GM19240 (cell line): ENCODE results near the gene TRAF3IP3.

Experiments used
- DNase-seq: peaks from one replicate; pipeline ENCODE4 v3.0.0; 2011; ENCODE audit warnings: low spot score; ENCODE audit not compliant: insufficient read length

The TRAF3IP3 gene

DNA sequence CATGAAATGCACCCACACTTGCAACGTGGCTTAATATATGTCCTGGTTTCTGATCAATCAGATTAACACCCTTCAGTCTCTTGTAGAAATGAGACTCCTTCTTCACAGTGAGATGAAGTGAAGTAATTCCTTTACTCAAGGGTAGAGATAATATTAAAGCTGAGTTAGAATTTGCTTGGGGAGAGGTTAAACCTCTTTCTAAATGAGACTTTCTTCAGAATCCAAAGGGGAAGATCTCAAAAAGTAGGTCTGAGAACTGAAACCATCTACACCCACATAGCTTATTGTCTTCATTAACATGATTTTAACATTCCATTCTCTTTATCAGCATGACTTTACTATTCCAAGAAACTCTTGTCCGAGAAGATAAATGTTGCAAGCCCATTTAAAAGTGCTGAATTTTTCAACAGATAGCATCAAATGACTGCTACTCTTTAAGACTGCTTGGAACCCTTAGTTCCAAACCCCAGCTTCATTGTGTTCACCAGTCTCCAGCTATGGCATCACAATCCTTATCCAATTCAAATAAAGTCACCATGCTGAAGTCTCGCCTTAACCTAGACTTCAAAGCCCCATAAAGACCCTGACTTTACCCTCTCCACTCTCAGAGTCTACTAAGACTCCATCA lies 19.2 kb upstream of the TRAF3IP3 start:
- no peak for DNase-seq

DNA sequence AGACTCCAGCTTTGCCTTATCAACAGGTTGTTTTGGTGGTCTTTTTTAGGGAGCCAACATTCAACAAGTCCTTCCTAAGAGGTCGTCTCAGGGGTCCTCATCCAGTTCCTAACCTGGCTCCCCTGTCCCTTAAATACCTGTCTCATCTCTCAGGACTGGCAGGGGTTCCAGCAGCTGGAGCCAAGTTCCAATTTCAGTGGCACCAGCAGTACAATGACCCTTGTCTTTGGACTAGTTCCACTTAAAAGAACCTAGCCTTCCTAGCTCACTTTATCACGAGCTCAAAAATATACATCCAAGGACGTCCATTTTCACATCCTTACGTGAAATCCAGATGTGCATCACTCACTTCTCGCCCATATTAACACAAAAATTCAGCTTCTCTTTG lies 18.7 kb upstream of the TRAF3IP3 start:
- DNase-seq = no peak

DNA sequence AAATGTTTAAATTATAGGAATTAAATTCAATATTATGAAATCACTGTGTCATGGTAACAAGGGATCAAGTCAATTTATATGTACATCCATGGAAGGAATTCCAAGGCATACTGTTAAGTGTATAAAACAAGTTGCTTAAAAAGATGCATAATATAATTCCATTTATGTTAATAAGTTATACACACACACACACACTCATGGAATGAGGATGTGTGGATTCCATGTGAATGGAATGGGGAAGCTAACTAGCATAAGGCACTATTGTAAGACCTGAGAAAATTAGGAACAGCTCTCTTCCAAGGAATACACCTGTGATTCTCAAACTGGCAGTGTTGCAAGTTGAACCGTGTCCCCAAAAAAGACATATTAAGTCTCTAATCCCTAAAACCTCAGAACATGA lies 17.6 kb upstream of the TRAF3IP3 start:
- DNase-seq = no peak

DNA sequence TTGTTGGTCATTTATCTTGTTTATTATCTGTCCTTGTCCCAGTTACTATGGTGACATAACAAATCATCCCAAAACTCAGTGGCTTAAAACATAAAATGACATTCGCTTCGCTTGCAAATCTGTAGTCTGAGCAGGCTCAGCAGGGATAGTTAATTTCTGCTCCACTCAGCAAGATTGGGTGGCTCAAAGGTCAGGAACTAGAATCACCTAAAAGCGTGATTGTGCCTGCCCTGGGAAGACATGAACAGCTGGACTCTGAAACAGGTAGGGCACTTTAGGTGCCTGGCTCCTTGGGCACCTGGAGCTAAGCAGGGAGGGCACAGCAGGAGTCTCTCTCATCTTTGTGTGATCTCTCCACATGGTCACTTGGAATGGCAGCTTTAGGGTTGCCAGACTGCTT lies 14.7 kb upstream of the TRAF3IP3 start:
- no peak for DNase-seq

DNA sequence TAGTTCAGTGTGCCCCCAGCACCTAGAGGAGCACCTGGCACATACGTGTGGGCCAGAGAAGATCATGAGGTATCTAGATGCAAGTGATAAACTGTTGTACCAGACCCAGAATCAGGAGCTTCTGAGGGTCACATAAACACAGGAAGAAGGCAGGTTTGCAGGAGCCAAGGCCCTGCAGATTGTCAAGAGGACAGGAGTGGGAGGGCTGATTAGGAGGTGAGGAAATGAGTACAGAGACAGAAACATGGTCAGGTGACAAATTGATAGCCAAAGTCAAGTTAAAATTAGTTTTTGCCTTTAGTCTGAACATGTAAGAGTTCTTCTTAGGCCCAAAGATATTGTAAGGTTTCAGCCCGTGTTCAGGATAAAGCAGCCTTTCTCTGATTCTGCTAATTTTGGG lies 14.0 kb upstream of the TRAF3IP3 start:
- DNase-seq = no peak

DNA sequence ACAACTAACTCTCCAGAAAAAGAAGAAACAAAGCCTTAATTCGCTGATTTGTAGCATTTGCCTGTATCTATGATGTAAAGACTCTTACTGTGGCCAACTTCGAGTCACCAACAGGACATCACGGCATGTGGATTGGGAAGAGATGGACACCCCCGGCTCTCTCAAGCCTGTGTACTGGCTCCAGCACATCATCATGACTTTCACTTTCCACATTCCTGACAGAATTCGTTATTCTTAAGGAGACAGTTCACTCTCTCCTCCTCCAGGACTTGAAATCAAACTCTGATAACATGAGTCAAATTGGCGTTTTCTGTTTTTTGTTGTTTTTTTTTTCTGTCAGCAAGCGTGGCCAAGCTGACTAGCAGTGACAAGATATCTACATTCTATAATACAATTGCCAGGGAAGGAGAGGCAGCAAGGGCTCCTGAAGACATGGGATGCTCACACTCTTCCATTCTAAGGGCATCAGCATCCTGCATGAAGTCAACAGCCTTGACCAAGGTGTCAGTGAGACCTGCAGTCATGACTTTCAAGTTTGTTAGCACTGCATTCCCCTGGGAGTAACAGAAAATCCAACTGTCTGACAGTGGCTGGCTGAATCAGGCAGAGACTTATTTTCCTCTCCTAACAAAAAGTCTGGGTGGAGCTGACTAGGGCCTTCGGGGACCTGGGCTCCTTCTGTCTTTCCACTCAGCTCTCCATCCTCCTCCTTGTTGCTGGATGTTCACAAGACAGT lies 13.3 kb upstream of the TRAF3IP3 start:
- no peak for DNase-seq

DNA sequence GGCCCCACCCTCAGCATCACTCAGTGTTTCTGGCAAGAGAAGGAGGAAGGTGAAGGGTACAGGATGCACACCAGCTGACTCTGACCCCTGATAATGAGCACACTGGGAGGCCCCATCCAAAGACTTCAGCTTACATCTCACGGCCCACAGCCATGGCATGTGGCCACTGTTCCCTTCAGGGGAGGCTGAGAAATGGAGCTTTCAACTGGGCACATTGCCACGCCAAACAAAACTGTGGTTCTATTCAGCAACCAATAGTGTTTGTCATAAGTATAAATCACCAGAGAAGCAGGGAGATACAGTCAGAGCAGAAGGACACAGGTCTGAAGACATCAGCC lies 12.7 kb upstream of the TRAF3IP3 start:
- DNase-seq = no peak

DNA sequence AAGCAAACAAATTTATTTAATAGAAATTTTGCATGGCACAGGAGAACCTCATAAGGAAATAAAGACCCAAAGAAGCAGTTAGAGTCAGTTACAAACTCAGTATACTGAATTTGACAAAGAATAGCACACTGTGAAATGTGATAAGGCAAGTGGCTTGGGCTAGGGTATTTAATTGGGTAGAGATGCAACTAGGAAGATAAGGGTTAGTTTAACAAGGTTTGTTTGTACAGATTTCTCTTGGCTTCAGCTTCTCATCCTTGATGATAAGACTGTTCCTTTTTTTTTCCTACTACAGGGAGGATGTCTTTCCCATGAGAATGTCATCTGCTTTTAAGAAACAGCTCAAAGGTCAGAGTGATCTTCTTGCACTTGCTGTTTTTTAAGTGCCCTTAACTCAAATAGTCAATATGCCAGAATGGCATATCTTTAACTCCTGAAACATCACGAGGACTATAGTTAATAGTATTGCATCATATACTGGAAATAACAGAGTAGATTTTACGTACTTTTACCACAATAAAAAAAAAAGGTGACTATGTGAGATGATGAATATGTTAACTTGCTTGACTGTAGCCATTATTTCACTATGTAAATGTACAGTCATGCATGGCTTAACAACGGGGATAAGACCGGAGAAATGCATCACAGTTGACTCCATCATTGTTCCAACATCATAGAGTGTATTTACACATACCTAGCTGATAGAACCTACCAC lies 9.2 kb upstream of the TRAF3IP3 start:
- no peak for DNase-seq

DNA sequence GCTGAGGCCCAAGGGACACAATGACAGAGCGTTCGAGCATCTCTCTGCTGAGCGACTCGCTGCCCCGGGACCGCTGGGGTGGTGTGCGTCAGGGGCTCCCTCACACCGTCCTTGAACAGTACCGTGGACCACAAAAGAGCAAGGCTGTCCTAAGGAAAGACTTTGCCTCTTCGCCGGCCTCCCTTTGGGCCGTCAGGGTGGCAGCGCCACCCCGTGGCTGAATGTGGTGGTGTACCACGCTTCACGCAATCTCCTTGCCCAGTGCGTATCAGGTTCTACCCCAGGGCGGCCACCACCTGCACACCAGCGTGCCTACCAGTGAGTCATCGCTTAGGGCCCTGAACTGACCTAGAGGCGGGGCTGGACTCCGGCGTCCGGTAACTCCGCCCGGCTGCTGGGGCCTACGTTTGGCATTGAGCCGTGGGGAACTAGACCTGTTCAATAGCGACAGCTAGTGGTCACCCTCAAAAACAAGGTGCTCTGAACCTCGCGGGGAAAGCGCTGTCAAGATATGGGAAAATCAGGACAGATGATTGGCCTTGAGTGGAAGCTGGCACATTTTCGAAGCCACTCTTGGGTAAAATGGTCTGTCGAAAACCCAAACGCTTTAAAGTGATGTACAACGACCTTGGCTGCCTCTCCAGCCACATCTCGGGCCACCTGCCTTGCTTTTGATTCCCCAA lies 8.1 kb upstream of the TRAF3IP3 start:
- DNase-seq = peak; percentile 63

DNA sequence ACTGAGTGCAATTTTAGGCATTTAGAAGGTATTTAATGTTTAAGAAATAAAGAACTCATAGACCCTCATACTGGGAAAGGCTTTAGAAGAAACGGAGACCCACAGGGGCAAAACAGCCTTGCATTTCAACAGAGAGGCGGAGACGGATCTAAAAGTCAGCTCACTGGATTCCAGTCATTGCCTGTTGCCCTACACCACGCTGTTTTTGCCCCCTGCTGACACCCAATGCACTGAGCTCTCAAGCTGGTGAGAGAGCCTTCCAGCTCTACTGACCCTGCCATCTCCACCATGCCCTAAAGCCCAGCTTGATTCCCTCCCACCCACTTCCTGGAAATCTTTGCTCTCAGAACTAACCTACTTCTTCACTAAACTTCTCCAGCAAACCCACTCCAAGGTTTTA lies 7.2 kb upstream of the TRAF3IP3 start:
- no peak for DNase-seq

DNA sequence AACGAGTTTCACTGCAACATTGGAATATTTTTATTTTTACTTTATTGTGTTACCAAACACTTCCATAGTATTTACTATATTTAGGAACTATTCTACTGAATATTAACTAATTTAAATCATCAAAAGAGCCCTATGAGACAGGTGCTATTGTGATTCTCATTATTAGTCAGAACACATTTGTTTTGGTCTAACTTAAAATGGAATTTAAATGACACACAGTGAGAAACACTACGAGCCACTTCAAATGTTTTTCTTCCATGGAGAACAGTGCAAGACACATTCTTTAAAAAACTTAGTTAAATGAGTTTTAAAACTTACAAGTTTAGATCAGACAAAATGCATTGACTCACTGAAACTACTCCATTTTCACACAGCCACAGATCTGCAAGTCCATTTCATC lies 6.6 kb upstream of the TRAF3IP3 start:
- DNase-seq = no peak

DNA sequence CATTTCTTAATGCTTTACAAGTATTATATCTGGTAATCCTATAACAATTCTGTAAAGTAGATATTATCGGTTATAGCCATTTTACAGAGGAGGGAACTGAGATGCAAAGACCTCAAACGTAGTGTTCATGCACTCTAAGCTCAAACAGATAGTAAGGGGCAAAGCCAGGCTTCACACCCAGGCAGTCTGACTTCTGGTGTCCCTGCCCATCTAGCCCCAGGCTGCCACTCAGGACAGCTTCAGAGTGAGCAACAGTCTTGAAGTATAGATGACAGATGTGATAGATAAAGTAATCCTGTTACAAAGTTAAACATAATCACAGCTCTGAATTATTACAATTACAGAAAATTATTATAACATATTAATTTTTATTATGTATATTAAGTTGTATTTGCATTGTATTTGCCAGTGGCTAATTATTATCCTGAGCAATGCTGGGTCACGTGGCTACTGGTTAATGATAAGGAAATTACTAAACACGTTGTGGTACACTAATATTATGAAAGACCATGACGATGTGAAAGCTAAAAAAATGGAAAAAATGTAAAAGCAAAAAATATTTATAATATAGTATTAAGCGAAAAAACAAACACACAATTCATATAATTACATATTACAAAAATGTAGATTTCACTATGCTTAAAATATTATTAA lies 6.1 kb upstream of the TRAF3IP3 start:
- DNase-seq = no peak

DNA sequence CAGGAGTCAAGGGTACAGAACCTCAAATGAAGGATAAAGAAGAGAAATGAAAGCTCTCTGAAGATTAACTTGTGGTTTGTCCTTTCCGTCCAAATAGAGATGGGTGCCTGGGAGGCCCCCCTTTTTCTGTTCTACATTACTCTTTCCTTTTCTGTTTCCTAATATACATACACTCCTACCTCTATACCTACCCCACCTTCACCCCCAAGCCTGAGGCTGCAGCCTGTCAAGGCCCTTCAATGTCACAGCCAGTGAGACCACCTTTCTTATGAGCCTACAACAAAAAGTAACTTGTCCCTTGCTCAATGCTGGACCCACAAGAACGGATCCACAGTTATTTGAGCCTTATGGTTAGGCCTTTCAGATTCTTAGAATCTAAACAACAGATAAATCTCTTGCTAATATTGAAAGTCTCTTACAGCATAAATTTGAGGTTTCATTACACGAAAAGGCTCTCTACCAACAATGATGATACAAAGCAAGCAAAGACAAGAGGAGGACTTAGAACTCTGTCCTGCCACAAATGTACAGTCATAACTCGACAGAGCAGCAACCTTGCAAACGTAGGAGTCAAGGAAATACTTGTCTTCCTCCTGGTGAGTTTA lies 4.1 kb upstream of the TRAF3IP3 start:
- peak; percentile 20 for DNase-seq

DNA sequence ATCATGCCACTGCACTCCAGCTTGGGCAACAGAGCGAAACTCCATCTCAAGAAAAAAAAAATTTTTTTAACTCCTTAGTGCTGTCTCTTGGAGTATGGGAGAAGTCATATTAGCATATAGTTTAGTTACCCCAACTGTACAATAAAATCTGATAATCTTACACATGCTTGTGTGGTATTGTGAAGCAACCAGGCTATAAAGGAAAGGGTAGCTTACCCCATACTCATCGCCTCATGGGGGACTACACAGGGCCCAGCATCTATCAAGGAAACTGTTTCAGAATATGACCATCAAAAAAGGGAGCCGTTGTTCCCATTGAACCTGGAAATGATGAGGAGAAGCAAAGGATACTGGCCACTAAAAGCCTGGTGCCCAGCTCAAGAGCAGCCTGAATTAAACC lies 3.0 kb upstream of the TRAF3IP3 start:
- no peak for DNase-seq

DNA sequence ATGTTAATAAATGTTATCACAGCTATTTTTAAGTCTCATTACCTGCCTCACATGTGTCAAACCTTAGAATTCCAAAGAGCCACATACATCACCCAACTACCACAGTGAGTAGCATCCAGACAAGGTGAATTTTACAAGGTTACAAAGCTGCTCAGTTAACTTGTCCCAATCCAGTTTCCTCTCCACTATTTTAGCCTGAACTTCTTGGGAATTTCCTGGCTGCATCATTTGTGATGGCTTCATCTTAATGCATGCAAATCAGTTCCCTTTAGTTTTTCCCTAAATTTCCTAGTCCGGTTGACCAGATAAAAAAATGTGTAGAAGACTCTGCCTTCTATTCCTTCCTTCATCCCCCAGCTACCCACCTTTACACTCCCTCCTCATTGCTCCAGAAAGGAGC lies 597 bp upstream of the TRAF3IP3 start:
- no peak for DNase-seq

DNA sequence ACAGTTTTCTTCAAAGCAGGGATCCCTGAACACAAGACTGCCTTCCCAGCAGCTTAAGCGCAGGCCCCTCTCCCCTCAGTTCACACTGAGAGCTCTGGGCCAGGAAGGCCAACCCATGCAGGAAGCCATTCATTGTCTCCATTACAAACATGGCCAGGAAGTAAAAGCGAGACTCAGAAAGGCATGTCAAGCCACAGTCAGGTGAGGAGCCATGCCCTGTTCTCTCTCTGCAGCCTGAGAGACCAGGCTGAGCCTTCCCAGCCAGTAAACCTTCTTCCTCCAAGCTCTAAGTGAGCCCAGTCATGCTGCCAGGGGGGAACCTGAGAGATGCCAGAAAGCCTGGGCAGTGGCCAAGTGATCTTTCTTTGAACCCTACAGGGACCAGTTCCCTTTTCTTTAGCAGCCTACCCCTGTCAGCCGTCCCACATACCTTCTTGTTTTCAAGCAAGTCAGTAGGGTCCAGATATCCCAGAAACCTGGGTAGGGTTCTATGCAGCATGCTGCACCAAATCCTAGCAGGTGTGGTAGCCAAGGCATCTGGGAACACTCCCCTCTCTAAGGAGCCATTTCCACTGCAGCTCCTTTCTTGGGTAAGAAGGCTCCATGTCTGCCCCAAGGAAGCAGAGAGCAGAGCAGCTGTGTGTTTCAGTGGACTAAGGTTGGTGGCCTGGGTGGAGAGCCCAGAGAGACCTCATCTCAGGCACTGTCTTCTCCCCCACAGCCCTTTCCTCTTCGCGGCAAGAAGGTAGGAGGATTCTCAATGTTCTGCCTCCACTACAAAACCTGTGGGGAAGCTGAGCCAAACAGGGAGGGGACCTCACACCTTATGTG lies 977 bp downstream of the TRAF3IP3 start:
- DNase-seq = peak; percentile 41

DNA sequence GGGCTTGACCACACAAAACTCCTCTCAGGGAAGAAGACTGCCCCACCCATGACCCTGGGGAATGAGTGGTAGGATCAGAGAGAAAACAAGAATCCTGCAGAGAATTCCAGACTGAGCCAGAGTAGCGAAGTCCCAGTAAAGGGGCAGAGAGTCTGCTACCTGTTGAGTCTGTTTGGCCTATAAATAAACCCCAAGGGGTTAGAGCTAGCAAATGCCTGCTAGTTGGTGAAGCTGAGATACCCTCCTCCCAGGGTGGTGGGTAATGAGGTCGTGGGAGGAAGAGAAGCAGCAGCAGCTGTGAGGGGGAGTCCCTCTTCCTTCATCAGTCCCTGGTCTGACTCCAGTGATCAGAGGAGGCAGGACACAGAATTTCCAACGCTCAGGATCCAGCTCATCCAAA lies 2.5 kb downstream of the TRAF3IP3 start:
- DNase-seq = no peak

DNA sequence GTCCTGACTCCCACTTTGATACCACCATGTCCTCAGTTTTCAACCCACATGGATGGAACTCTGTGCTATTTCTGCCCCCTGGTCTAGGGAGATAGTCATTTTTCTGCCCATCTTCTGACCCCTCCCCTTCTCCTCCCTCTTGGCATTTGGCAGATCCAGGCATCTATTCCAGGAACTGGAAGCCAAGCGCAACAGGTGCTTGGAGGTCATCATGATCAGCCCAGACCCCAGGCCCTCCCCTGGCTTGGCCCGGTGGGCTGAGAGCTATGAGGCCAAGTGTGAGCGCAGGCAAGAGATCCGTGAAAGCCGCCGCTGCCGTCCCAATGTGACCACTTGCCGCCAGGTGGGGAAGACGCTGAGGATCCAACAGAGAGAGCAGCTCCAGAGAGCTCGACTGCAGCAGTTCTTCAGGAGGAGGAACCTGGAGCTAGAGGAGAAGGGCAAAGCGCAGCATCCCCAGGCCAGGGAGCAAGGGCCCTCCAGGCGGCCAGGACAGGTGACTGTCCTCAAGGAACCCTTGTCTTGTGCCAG lies 4.0 kb downstream of the TRAF3IP3 start:
- DNase-seq = no peak

DNA sequence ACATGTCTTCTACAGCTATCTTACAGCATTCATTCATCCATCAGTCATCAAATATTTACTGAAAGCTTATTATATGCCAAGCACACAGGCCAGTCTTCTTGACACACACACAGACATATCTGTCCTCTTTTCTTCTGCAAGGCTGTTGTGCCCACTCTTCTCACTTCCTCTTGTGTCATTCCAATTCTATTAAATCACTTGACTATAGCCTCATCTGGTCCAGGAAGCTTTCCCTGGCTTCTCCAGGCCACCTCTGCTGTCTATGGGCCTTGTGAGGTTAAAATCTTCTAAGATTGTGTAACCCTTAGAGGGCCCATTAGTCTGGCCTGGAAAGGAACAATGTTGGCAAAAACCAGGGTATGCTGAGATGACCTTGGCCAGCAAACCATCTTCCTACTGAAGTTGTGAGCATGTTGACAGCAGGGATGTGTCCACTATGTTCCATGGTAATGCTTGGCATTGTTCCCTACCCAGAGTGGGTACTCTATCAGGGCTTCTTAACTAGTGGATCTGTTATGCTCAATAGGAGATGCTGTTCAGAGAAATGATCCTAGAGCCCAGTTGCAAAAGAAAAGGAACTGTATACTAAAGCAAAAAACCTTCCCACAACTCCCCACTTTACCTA lies 5.3 kb downstream of the TRAF3IP3 start:
- no peak for DNase-seq

DNA sequence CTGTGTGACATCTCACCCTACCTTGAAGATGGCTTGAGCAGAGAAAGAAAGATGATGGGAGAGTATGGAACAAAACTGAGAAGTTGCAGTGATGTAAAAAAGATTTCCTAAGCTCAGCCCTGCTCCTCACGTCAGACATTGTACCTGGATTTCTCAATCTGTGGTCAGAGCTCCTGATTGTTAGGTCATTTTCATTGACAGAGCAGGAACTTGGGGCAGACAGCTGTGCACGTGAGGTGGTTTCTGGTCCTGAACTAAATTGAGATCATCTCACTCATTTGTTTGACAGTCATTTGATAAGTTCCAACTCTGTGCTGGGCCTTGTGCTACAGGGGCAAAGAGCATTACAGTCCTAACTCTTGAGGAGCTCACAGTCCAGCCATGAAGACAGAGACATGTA lies 10.2 kb downstream of the TRAF3IP3 start:
- DNase-seq = no peak
